H9 (cell line): ENCODE measurements around the gene PITPNM1. TPM values are rescaled to one million over a fixed set of nuclear protein-coding genes. Genes with fewer than 3 reads are reported as not detected.

Source experiments
- DNase-seq: peaks from one replicate; pipeline ENCODE4 v3.0.0-alpha.2; 2017
- H2AFZ ChIP-seq: one replicate; pipeline ENCODE4 v1.6.1; 2013; ENCODE audit warnings: mild to moderate bottlenecking, low read length, control low read depth, moderate library complexity
- H2AK5ac ChIP-seq: 2 replicates; pipeline ENCODE4 v1.6.1; 2013; ENCODE audit warnings: low read length, control low read depth, mixed read lengths; ENCODE audit not compliant: insufficient read length
- H2BK120ac ChIP-seq: one replicate; pipeline ENCODE4 v1.6.1; 2013; ENCODE audit warnings: low read depth, mild to moderate bottlenecking, low read length, control low read depth, inconsistent platforms; ENCODE audit not compliant: poor library complexity, severe bottlenecking
- H2BK12ac ChIP-seq: 2 replicates; pipeline ENCODE4 v1.6.1; 2013; ENCODE audit warnings: low read length, control low read depth, mixed read lengths, low read depth; ENCODE audit not compliant: insufficient read length
- H2BK15ac ChIP-seq: 2 replicates; pipeline ENCODE4 v1.6.1; 2013; ENCODE audit warnings: low read depth, low read length, control low read depth
- H2BK20ac ChIP-seq: one replicate; pipeline ENCODE4 v1.6.1; 2013; ENCODE audit warnings: low read depth, mild to moderate bottlenecking, low read length, control low read depth, inconsistent platforms; ENCODE audit not compliant: poor library complexity, severe bottlenecking
- H2BK5ac ChIP-seq: 2 replicates; pipeline ENCODE4 v1.6.1; 2013; ENCODE audit warnings: low read length, control low read depth, mixed read lengths; ENCODE audit not compliant: insufficient read length
- H3K14ac ChIP-seq: 2 replicates; pipeline ENCODE4 v1.6.1; 2013; ENCODE audit warnings: low read length, control low read depth; ENCODE audit not compliant: insufficient read depth
- H3K18ac ChIP-seq: 2 replicates; pipeline ENCODE4 v1.6.1; 2013; ENCODE audit warnings: low read depth, mild to moderate bottlenecking, mixed read lengths, low read length, control low read depth; ENCODE audit not compliant: insufficient read length
- H3K23ac ChIP-seq: 2 replicates; pipeline ENCODE4 v1.6.1; 2013; ENCODE audit warnings: low read length, control low read depth, mixed read lengths, low read depth; ENCODE audit not compliant: insufficient read length
- H3K23me2 ChIP-seq: 2 replicates; pipeline ENCODE4 v1.6.1; 2013; ENCODE audit warnings: low read depth, mild to moderate bottlenecking, mixed read lengths, low read length, control low read depth; ENCODE audit not compliant: insufficient read length, poor library complexity, severe bottlenecking
- H3K27ac ChIP-seq: 2 replicates; pipeline ENCODE4 v1.5.1; 2013; ENCODE audit warnings: low read length, control low read depth, mixed read lengths, low read depth; ENCODE audit not compliant: insufficient read length
- H3K27me3 ChIP-seq: 2 replicates; pipeline ENCODE4 v1.6.1; 2013; ENCODE audit warnings: low read length, control low read depth, inconsistent platforms; ENCODE audit not compliant: insufficient read depth
- H3K4ac ChIP-seq: 2 replicates; pipeline ENCODE4 v1.6.1; 2013; ENCODE audit warnings: low read depth, mild to moderate bottlenecking, control low read depth, inconsistent platforms, low read length, moderate library complexity
- H3K4me1 ChIP-seq: 2 replicates; pipeline ENCODE4 v1.6.1; 2013; ENCODE audit warnings: low read length, control low read depth, inconsistent platforms; ENCODE audit not compliant: insufficient read depth
- H3K4me2 ChIP-seq: 2 replicates; pipeline ENCODE4 v1.6.1; 2013; ENCODE audit warnings: low read length, control low read depth, mixed read lengths; ENCODE audit not compliant: insufficient read length, insufficient read depth
- H3K56ac ChIP-seq: 2 replicates; pipeline ENCODE4 v1.6.1; 2013; ENCODE audit warnings: low read depth, mild to moderate bottlenecking, mixed read lengths, low read length, control low read depth; ENCODE audit not compliant: insufficient read length
- H3K79me1 ChIP-seq: 2 replicates; pipeline ENCODE4 v1.6.1; 2013; ENCODE audit warnings: low read depth, mild to moderate bottlenecking, moderate library complexity, low read length, control low read depth, inconsistent platforms; ENCODE audit not compliant: insufficient read depth, poor library complexity, severe bottlenecking
- H3K79me2 ChIP-seq: 2 replicates; pipeline ENCODE4 v1.6.1; 2013; ENCODE audit warnings: low read length, control low read depth, inconsistent platforms; ENCODE audit not compliant: insufficient read depth
- H3K9ac ChIP-seq: 2 replicates; pipeline ENCODE4 v1.6.1; 2013; ENCODE audit warnings: low read length, control low read depth, mixed read lengths; ENCODE audit not compliant: insufficient read length; ENCODE audit errors: extremely low read depth
- H3K9me3 ChIP-seq: one replicate; pipeline ENCODE4 v1.6.1; 2013; ENCODE audit warnings: low read depth, low read length, inconsistent platforms; ENCODE audit not compliant: control insufficient read depth
- H3T11ph ChIP-seq: one replicate; pipeline ENCODE4 v1.6.1; 2013; ENCODE audit warnings: mild to moderate bottlenecking, low read length, control low read depth, inconsistent platforms
- H4K20me1 ChIP-seq: one replicate; pipeline ENCODE4 v1.6.1; 2013; ENCODE audit not compliant: control insufficient read depth, insufficient read length, insufficient read depth
- H4K5ac ChIP-seq: 2 replicates; pipeline ENCODE4 v1.6.1; 2013; ENCODE audit warnings: low read depth, mild to moderate bottlenecking, mixed read lengths, low read length, control low read depth; ENCODE audit not compliant: insufficient read length
- H4K8ac ChIP-seq: replicated peaks from 2 replicates; pipeline ENCODE4 v1.6.1; 2013; ENCODE audit warnings: low read length, control low read depth, mixed read lengths, low read depth; ENCODE audit not compliant: insufficient read length
- H4K91ac ChIP-seq: 2 replicates; pipeline ENCODE4 v1.6.1; 2013; ENCODE audit warnings: low read depth, mild to moderate bottlenecking, moderate library complexity, mixed read lengths, low read length, control low read depth; ENCODE audit not compliant: insufficient read length
- H3K27ac Mint-ChIP-seq, 3 experiments: 2 replicates in 2 of 3; 3 replicates in 1 of 3; pipeline ENCODE4 v1.8.0; 2020 to 2021; ENCODE audit warnings: mixed read lengths in 3 of 3, mild to moderate bottlenecking in 1 of 3, moderate library complexity in 1 of 3
- H3K27me3 Mint-ChIP-seq: 2 replicates; pipeline ENCODE4 v1.8.0; 2021; ENCODE audit warnings: low read depth, mild to moderate bottlenecking, moderate library complexity, mixed read lengths
- H3K36me3 Mint-ChIP-seq, 3 experiments: 2 replicates in 2 of 3; 3 replicates in 1 of 3; pipeline ENCODE4 v1.8.0; 2020 to 2021; ENCODE audit warnings: low read depth in 3 of 3, mixed read lengths in 3 of 3; ENCODE audit not compliant: insufficient read depth in 1 of 3
- H3K4me1 Mint-ChIP-seq, 2 experiments: 2 replicates each; pipeline ENCODE4 v1.8.0; 2020; ENCODE audit warnings: mixed read lengths in 2 of 2
- H3K4me3 Mint-ChIP-seq, 2 experiments: 2 replicates in 1 of 2; 3 replicates in 1 of 2; pipeline ENCODE4 v1.8.0; 2020 to 2021; ENCODE audit warnings: mild to moderate bottlenecking in 2 of 2, mixed read lengths in 2 of 2, moderate library complexity in 1 of 2
- H3K9me3 Mint-ChIP-seq, 2 experiments: 2 replicates in 1 of 2; 3 replicates in 1 of 2; pipeline ENCODE4 v1.8.0; 2020; ENCODE audit warnings: mild to moderate bottlenecking in 2 of 2, mixed read lengths in 2 of 2, moderate library complexity in 1 of 2
- WGBS: extraction: QIAGEN DNeasy Blood & Tissue Kit; methylation state at CpG from one replicate; pipeline ENCODE4 v1.1.7; 2013; ENCODE audit warnings: missing lambda C conversion rate, low lambda C conversion rate, mixed read lengths; ENCODE audit not compliant: insufficient read length; ENCODE audit errors: extremely low coverage; 5-methylcytosine and 5-hydroxymethylcytosine counted together
- total RNA-seq: library from RNA; stranded (reverse); gene quantifications from 2 replicates; pipeline ENCODE4 v1.2.1, GENCODE V29; 2021
- TF ChIP-seq, protein P1 (sequence below): fragments of 200-600 bp; sonication (generic); conservative IDR thresholded peaks from 3 replicates; pipeline ENCODE4 v1.8.0; 2021; ENCODE audit warnings: antibody characterized with exemption, mild to moderate bottlenecking

The PITPNM1 gene
- total RNA-seq, 1 experiment from 2014 or later: 43.5 TPM

DNA sequence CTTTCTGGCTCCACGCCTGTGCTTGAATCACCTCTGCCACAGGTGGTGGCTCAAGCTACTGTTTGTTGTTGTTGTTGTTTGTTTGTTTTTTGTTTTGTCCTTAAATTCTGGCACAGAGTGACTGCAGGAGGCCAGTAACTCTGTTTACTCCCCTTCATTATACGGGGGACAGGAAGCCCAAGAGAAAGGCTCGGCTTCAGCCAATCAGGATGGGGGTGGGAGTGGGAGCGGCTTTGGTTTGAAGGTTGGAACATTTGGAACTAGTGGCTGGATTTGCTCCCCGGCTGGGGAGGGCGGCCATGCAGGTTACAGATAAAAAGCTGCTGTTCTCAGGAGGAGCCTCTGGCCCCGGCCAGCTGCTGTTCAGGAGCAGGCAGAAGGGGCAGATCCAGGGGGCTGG lies 37.8 kb upstream of the PITPNM1 start:
- Histone ChIP-seq H4K8ac (no peak overlapping the region), H3K79me2 (no peaks in the 10 kb centered on the region), H3K9me3 (no peaks in the 10 kb centered on the region), H3K23me2 (no peaks in the 10 kb centered on the region), H3K4me1 (no peaks in the 10 kb centered on the region), H2BK20ac (no peak overlapping the region), H3K9ac (no peak overlapping the region), H3K56ac (no peak overlapping the region), H2BK5ac (no peak overlapping the region), H2AK5ac (no peak overlapping the region), H3K27ac (no peak overlapping the region), H3K4ac (no peak overlapping the region), H3K18ac (no peak overlapping the region), H3K14ac (no peak overlapping the region), H3K4me2 (no peak overlapping the region), H4K5ac (no peak overlapping the region), H4K91ac (no peak overlapping the region), H4K20me1 (no peaks in the 10 kb centered on the region), H3K27me3 (no peaks in the 10 kb centered on the region), H3T11ph (no peak overlapping the region), H3K79me1 (no peaks in the 10 kb centered on the region), H2BK12ac (no peak overlapping the region), H2BK15ac (no peak overlapping the region), H2AFZ (peak overlapping the region; percentile 85), H3K23ac (no peak overlapping the region), H2BK120ac (no peak overlapping the region)
- H3K27ac Mint-ChIP-seq: peak overlapping the region in 1 of 3 experiments; percentile 88; a peak in 2 of 7 replicates
- H3K9me3 Mint-ChIP-seq: peaks cover under 1 to 2% of the 10 kb centered on the region in 2 experiments; a peak in 3 of 5 replicates
- WGBS: no CpG with 5 or more reads among the region's 7 CpGs
- no peaks in the 10 kb centered on the region for H3K36me3 Mint-ChIP-seq
- TF ChIP-seq, protein P1, sequence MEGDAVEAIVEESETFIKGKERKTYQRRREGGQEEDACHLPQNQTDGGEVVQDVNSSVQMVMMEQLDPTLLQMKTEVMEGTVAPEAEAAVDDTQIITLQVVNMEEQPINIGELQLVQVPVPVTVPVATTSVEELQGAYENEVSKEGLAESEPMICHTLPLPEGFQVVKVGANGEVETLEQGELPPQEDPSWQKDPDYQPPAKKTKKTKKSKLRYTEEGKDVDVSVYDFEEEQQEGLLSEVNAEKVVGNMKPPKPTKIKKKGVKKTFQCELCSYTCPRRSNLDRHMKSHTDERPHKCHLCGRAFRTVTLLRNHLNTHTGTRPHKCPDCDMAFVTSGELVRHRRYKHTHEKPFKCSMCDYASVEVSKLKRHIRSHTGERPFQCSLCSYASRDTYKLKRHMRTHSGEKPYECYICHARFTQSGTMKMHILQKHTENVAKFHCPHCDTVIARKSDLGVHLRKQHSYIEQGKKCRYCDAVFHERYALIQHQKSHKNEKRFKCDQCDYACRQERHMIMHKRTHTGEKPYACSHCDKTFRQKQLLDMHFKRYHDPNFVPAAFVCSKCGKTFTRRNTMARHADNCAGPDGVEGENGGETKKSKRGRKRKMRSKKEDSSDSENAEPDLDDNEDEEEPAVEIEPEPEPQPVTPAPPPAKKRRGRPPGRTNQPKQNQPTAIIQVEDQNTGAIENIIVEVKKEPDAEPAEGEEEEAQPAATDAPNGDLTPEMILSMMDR: no peak
- H3K4me1 Mint-ChIP-seq: peaks cover 4 to 9% of the 10 kb centered on the region in 2 experiments
- DNase-seq: peak; percentile 49
- peaks cover 18% of the 10 kb centered on the region for H3K27me3 Mint-ChIP-seq
- H3K4me3 Mint-ChIP-seq: no peak overlapping the region
